GM10266 (cell line): Measurements from ENCODE around the gene SORCS2.

ENCODE experiments used
- DNase-seq: peaks from one replicate; pipeline ENCODE4 v3.0.0; 2012; ENCODE audit errors: extremely low spot score
- CTCF ChIP-seq: IDR thresholded peaks from 2 replicates; pipeline ENCODE4 v1.5.1; 2012; ENCODE audit warnings: mild to moderate bottlenecking, low read depth; ENCODE audit not compliant: control insufficient read depth, insufficient read depth; ENCODE audit errors: missing control alignments

The SORCS2 gene

DNA sequence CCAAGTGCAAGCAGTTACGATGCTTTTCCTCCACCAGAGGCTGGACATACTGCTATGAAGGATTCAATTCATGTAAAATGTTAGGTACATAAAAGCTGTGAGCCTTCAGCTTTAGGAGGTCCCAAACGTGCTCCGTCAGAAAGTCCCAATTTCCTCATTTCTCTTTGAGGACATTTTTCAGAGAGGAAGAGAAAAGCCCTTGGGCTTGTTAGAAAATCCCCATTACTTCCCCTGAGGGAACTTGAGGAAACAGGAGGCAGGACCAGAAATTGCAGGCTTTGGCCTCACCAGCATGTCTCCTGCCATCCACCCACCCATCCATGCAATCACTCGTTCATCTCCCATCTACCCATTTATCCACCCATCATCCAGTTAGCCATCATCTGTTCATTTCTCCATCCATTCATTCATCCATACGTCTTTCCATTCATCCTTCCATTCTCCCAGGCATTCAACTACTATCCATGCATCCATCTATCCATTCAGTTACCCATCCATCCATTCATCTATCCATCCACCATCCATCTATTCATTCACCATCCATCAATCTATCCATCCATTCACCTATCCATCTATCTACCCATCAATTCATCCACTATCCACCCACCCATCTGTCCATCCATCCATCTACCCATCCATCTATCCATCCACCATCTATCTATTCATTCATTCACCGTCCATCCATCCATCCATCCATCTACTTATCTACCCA is 523.8 kb downstream of the SORCS2 start:
- DNase-seq, result no peak
- TF ChIP-seq CTCF, result no peak

GRCh38 chr4:7717161-7717560 is 524.8 kb downstream of the SORCS2 start:
- no peak for TF ChIP-seq CTCF
- DNase-seq, result no peak

DNA sequence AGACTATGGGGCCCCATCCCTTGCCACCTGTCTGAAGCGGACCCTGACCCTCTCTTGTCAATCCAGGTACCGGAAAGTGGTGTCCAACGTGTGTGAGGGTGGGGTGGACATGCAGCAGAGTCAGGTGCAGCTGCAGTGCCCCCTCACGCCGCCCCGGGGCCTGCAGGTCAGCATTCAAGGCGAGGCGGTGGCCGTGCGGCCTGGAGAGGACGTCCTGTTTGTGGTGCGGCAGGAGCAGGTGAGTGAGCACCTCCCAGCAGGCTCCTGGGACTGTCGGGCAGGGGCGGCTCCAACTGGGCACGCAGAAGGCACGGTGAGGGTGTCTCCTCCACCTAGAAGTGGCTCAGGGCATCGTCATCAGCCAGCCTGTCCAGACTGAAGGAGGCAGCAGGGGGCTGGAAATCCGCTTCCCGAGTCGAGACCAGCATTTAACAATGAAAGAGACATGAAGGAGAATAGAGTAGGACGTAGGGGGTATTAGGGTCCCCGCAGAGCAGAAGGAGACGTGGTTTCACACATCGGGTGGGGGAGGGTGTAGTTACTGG is 525.7 kb downstream of the SORCS2 start:
- no peak for DNase-seq
- no peak for TF ChIP-seq CTCF

GRCh38 chr4:7719354-7720174 is 527.2 kb downstream of the SORCS2 start:
- DNase-seq, result peak; percentile 76
- TF ChIP-seq CTCF, result peak; percentile 71

DNA sequence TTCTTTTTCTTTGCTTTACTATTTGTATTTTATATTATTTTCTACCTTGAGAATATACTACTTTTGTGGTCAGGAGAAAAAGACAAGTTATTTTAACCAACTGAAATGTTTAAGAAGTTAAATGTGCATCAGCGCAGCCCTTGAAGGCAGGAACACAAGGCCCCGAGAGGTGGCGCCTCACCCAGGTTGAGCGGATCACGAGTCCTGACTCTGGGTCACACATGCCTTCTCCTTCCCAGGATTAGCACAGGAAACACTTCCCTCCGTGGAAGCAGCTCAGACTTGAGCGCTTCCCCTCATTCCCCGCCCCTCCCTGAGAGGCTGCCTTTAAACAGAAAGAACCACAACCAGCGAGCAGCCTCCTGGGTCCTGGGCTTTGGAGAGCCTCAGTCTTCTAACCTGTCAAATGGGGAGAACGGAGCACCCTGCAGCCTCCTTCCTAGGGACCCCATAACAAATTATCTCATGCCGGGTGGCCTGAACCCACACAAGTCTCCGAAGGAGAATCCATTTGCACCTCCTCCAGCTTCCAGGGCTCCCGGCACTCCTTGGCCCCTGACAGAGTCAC is 529.7 kb downstream of the SORCS2 start:
- no peak for DNase-seq
- no peak for TF ChIP-seq CTCF

DNA sequence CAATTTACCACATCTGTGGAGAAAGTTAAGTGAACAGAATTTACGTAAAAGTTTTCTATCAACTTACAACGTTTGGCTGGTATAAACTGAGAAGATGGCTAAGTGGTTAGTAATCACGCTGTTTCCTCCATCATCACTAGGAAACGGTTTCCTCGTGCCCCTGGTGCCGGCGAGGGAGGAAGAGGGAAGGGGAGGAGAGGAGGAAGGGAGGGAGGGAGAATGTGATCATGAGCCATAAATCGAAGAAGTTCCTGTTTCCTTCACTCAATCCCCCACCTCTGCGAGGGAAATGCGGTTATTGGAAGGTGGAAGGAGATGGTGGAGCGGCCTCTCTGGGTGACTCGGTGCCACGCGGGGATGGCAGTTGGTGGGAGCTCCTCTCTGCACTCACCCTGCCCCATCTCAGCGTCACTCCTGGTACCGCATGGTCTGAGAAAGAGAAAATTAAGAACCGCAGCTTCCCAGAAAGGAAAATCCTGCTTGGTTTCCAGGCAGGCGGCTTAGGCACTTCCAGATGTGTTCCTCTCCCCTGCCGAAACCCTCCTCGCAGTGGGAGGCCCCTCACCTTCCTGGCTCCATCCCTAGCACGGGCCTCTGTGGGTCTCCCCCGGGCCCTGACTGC is 530.5 kb downstream of the SORCS2 start:
- no peak for DNase-seq
- TF ChIP-seq CTCF, result no peak
